CD4-positive, alpha-beta T cell treated with Interleukin-1 beta for 1 hour (primary cell): ENCODE results near the gene PRR15.

Experiments used
- DNase-seq, 2 donors: peaks; one replicate each; pipeline ENCODE4 v3.0.0-alpha.2; 2020 to 2022

Gene PRR15

GRCh38 chr7:29611941-29612544 is 48.4 kb downstream of the PRR15 start:
- DNase-seq: no peak

DNA sequence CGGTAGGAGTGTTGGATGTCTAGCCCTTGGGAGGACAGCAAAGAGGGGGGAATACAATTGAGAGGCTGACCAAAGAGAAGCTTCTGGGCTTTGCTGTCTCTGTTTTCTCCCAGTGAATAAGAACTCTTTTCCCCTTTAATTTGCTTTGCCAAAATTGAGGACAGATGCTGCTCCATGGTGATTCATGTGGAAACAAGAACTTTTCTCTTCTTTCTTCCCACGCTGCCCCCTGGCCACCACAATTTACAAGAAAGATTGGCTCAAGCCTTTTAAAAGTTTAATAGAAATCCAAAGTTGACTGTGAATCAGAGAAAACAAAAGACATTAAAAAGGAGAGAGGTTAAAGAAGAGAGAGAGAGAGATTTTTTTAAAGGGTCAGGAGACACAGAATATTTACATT is 49.0 kb downstream of the PRR15 start:
- no peak for DNase-seq

DNA sequence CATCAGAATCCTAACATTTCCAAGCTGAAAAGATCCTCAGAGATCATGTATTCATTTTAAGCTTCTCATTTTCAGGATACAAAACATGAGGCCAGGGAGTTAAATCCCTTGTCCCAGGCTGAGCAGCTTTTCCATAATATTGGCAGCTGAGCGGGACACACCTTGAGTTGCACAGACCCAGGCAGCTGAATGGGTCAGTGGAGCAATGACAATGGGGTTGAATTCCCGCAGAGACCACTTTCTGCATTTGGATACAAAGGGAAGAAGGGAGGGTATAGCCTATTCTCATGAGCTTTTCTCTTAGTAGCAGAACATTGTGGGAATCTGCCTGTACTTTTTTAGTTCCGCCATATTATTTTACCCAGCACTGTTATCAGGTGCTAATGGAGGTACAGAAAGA is 49.5 kb downstream of the PRR15 start:
- DNase-seq: no peak

DNA sequence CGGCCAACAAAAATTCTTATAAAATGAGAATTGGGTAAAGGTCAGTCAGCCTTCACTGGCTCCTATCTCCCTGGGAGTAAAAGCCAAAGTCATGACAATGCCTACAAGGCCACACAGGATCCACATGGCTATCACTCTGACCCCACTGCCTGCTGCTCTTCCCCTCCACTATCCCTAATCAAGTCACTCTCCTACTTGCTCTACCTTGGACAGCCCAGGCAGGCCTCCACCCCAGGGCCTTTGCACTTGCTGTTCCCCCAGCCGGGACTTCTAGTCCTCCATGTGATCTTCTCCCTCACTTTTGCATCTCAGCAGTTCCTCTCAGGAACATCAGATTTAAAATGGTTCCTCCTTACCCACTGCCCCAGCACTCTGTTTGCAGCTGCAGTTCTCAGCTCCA is 50.6 kb downstream of the PRR15 start:
- no peak for DNase-seq
